ENCODE results near the gene MTMR6.

The MTMR6 gene

GRCh38 chr13:25249001-25249543, 38.2 kb downstream of the MTMR6 start:
- Histone ChIP-seq H3K4me2 (ENCODE audit: low read depth, low read length) (no peak overlapping the region), H4K20me1 (ENCODE audit: insufficient read depth, low read length) (no peaks in the 10 kb centered on the region), H3K27me3 (replicated peaks; ENCODE audit: insufficient read depth, low read length) (no peaks in the 10 kb centered on the region), H3K27ac (ENCODE audit: low read length) (no peak overlapping the region), H3K9ac (ENCODE audit: low read length) (no peak overlapping the region), H3F3A (ENCODE audit: insufficient read depth, low read length) (no peaks in the 10 kb centered on the region), H3K36me3 (replicated peaks; ENCODE audit: insufficient read depth, low read length) (no peaks in the 10 kb centered on the region), H3K9me3 (replicated peaks; ENCODE audit: insufficient read depth, low read length) (no peaks in the 10 kb centered on the region), H2AFZ (ENCODE audit: low read length) (no peak overlapping the region), H3K4me1 (ENCODE audit: low read length) (no peaks in the 10 kb centered on the region), H3K4me3 (ENCODE audit: low read length) (no peak overlapping the region), H3K9me2 (replicated peaks; ENCODE audit: insufficient read depth, low read length) (no peaks in the 10 kb centered on the region), H3K79me2 (ENCODE audit: low read length) (no peaks in the 10 kb centered on the region)
- DNase-seq = no peak
- TF ChIP-seq EZH2phosphoT487 (IDR thresholded peaks at IDR 0.05; ENCODE audit: low read length) (no peak), EZH2 (optimal IDR thresholded peaks at IDR 0.05; ENCODE audit: low read depth, low read length) (no peak)
- TF ChIP-seq, protein P1, sequence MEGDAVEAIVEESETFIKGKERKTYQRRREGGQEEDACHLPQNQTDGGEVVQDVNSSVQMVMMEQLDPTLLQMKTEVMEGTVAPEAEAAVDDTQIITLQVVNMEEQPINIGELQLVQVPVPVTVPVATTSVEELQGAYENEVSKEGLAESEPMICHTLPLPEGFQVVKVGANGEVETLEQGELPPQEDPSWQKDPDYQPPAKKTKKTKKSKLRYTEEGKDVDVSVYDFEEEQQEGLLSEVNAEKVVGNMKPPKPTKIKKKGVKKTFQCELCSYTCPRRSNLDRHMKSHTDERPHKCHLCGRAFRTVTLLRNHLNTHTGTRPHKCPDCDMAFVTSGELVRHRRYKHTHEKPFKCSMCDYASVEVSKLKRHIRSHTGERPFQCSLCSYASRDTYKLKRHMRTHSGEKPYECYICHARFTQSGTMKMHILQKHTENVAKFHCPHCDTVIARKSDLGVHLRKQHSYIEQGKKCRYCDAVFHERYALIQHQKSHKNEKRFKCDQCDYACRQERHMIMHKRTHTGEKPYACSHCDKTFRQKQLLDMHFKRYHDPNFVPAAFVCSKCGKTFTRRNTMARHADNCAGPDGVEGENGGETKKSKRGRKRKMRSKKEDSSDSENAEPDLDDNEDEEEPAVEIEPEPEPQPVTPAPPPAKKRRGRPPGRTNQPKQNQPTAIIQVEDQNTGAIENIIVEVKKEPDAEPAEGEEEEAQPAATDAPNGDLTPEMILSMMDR (IDR thresholded peaks at IDR 0.05; ENCODE audit: low read length) = no peak

GRCh38 chr13:25248071-25248470, 39.2 kb downstream of the MTMR6 start:
- Histone ChIP-seq H3K9me3 (replicated peaks; ENCODE audit: insufficient read depth, low read length) (no peaks in the 10 kb centered on the region), H3K9ac (ENCODE audit: low read length) (no peak overlapping the region), H2AFZ (ENCODE audit: low read length) (no peak overlapping the region), H3K79me2 (ENCODE audit: low read length) (no peaks in the 10 kb centered on the region), H4K20me1 (ENCODE audit: insufficient read depth, low read length) (no peaks in the 10 kb centered on the region), H3K4me2 (ENCODE audit: low read depth, low read length) (no peak overlapping the region), H3K4me1 (ENCODE audit: low read length) (no peaks in the 10 kb centered on the region), H3K27ac (ENCODE audit: low read length) (no peak overlapping the region), H3K9me2 (replicated peaks; ENCODE audit: insufficient read depth, low read length) (no peaks in the 10 kb centered on the region), H3K27me3 (replicated peaks; ENCODE audit: insufficient read depth, low read length) (no peaks in the 10 kb centered on the region), H3F3A (ENCODE audit: insufficient read depth, low read length) (no peaks in the 10 kb centered on the region), H3K36me3 (replicated peaks; ENCODE audit: insufficient read depth, low read length) (no peaks in the 10 kb centered on the region), H3K4me3 (ENCODE audit: low read length) (no peak overlapping the region)
- no peak for TF ChIP-seq EZH2 (optimal IDR thresholded peaks at IDR 0.05; ENCODE audit: low read depth, low read length)
- TF ChIP-seq, protein P1 (IDR thresholded peaks at IDR 0.05; ENCODE audit: low read length) = no peak
- TF ChIP-seq EZH2phosphoT487 (IDR thresholded peaks at IDR 0.05; ENCODE audit: low read length) = no peak
- DNase-seq = no peak

DNA sequence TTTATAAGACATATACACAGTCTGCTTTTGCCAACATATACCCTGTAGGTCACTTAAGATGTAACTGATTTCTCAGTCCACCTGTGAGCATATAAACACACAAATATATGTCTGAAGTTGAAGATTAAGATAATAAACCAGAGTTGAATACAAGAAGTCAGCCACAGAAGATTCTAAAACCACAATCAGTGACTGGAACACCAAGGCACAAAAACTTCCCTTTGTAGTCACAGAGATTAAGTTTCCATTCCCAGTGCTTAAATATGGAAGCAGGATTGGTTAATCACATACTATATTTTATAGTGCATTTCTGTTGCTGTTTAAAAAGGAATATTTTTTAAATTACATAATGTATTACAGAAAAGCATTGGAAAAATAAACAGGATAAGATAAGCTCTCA, 39.9 kb downstream of the MTMR6 start:
- DNase-seq = no peak
- no peaks in the 10 kb centered on the region for H3K9me3 ChIP-seq (replicated peaks; ENCODE audit: insufficient read depth, low read length)
- no peaks in the 10 kb centered on the region for H3K36me3 ChIP-seq (replicated peaks; ENCODE audit: insufficient read depth, low read length)
- no peak for TF ChIP-seq EZH2phosphoT487 (IDR thresholded peaks at IDR 0.05; ENCODE audit: low read length)
- TF ChIP-seq EZH2 (optimal IDR thresholded peaks at IDR 0.05; ENCODE audit: low read depth, low read length) = no peak
- TF ChIP-seq, protein P1 (IDR thresholded peaks at IDR 0.05; ENCODE audit: low read length) = no peak
- H2AFZ ChIP-seq (ENCODE audit: low read length) = no peak overlapping the region
- H3K4me1 ChIP-seq (ENCODE audit: low read length) = no peaks in the 10 kb centered on the region
- H4K20me1 ChIP-seq (ENCODE audit: insufficient read depth, low read length) = no peaks in the 10 kb centered on the region
- H3K4me2 ChIP-seq (ENCODE audit: low read depth, low read length) = no peak overlapping the region
- H3F3A ChIP-seq (ENCODE audit: insufficient read depth, low read length) = no peaks in the 10 kb centered on the region
- H3K79me2 ChIP-seq (ENCODE audit: low read length) = no peaks in the 10 kb centered on the region
- no peaks in the 10 kb centered on the region for H3K9me2 ChIP-seq (replicated peaks; ENCODE audit: insufficient read depth, low read length)
- H3K4me3 ChIP-seq (ENCODE audit: low read length) = no peak overlapping the region
- no peak overlapping the region for H3K27ac ChIP-seq (ENCODE audit: low read length)
- no peaks in the 10 kb centered on the region for H3K27me3 ChIP-seq (replicated peaks; ENCODE audit: insufficient read depth, low read length)
- H3K9ac ChIP-seq (ENCODE audit: low read length) = no peak overlapping the region

All from MM.1S (cell line).